GM12891 (cell line): ENCODE data around the gene THSD7B.

Source experiments
- DNase-seq: peaks from one replicate; pipeline ENCODE4 v3.0.0; 2011; ENCODE audit warnings: low spot score; ENCODE audit not compliant: insufficient read length
- FAIRE-seq: peaks from 2 replicates; lab custom pipeline; 2011; peaks lifted over from hg19 to GRCh38; lab: Jason Lieb, UNC
- PAX5 ChIP-seq: IDR thresholded peaks from 2 replicates; pipeline ENCODE4 v1.6.1; 2011; ENCODE audit warnings: low read length, moderate library complexity, mild to moderate bottlenecking; ENCODE audit not compliant: insufficient read depth, severe bottlenecking
- POLR2A ChIP-seq: IDR thresholded peaks from 2 replicates; pipeline ENCODE4 v1.6.1; 2011; ENCODE audit warnings: low read depth, low read length, control low read depth
- POLR2AphosphoS5 ChIP-seq: IDR thresholded peaks from 2 replicates; pipeline ENCODE4 v1.6.1; 2011; ENCODE audit warnings: low read depth, low read length, control low read depth
- POU2F2 ChIP-seq: IDR thresholded peaks from 2 replicates; pipeline ENCODE4 v1.6.1; 2011; ENCODE audit warnings: low read depth, mild to moderate bottlenecking, control low read depth, low read length, moderate library complexity
- SPI1 ChIP-seq: IDR thresholded peaks from 2 replicates; pipeline ENCODE4 v1.6.1; 2011; ENCODE audit warnings: low read depth, low read length, control low read depth
- TAF1 ChIP-seq: IDR thresholded peaks from 2 replicates; pipeline ENCODE4 v1.6.1; 2011; ENCODE audit warnings: low read depth, low read length, control low read depth

Gene THSD7B

DNA sequence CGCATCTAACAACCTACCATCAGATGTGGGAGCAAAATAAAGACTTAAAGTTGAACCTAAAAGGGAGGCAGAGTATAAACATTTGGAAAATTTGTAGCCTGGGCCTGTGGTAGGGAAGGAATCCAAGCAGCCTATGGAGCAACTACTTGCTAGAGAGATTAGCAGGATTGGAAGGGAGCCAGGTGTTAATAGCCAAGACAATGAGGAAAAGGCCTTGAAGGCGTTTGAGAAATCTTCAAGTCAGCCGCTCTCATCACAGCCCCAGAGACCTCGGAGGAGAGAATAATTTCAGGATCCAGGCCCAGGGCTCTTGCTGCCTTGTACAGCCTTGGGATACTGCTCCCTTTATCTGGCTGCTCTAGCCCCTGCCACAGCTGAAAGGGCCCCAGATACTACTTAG is 219.7 kb downstream of the THSD7B start:
- FAIRE-seq: no peak
- no peak for DNase-seq
- TF ChIP-seq POLR2A (no peak), POLR2AphosphoS5 (no peak), PAX5 (no peak), SPI1 (no peak), TAF1 (no peak), POU2F2 (no peak)

DNA sequence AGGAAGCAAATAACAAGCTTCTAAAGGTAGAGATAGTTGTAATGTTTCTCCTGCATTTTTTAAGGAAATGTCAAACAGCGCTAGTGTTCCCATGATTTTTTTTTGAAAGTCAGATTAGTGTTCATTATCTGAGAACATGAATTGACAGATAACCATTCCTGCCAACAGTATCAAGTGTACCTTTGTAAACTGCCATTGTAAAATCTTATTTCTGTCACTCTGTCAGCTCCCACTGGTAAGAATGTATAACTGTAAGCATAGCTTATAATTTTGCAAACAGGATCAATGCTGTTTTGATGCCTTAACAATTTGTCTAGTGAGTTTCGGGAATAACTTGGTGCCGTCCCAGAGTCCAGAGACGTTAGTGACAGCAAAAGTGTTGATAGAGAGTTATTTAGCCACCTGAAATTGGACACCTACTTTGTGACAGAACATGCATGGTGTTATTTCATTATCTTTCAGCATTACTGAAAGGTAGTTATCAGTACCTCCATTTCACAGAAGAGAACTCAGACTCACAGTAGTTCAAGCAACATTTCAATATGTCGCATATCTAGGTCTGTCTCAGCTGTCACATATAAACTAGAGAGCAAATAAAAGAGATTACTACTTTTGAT is 221.4 kb downstream of the THSD7B start:
- TF ChIP-seq TAF1 (no peak), POLR2AphosphoS5 (no peak), PAX5 (no peak), SPI1 (no peak), POLR2A (no peak), POU2F2 (no peak)
- FAIRE-seq (no peak), DNase-seq (no peak)

DNA sequence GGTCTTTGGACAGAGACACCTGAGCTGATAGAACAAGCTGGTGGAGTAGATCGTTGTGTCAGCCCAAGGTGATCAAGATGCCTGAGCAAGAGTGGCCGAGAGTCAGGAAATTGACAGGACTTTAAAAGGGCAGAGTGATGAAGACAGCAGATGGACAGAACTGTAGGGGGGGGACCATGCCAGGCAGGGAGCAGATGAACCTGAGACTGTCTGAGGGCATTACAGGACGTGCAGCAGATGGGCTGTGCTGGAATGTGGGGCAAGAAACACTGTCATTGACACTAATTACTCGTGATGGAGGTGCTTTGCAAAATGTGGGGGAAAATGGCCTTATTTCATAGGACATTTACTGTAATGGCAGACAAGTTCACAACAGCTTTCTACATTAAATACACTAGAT is 225.0 kb downstream of the THSD7B start:
- TF ChIP-seq POU2F2 (no peak), SPI1 (no peak), TAF1 (no peak), POLR2A (no peak), POLR2AphosphoS5 (no peak), PAX5 (no peak)
- DNase-seq (no peak), FAIRE-seq (no peak)

DNA sequence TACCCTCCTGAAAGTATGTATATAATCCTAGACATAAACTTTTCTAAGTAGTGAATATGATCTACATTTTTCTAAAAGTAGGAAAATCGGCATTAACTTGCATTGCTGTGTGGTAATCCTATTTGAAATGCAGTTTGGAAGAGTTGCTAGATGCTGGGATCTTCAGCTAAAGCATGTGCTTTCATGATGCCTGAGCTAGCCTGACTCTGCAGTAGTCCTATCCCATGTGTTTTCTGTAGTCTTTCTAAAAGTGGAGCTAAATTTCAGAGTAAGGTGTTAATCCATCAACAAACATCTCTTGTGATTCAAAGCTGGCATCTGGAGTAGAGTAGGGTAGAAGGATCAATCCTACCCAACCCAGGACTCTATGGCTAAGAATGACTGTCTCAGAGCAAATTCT is 229.4 kb downstream of the THSD7B start:
- TF ChIP-seq PAX5: no peak
- no peak for TF ChIP-seq POU2F2
- no peak for TF ChIP-seq TAF1
- no peak for TF ChIP-seq POLR2AphosphoS5
- no peak for TF ChIP-seq SPI1
- no peak for TF ChIP-seq POLR2A
- FAIRE-seq (no peak), DNase-seq (no peak)

DNA sequence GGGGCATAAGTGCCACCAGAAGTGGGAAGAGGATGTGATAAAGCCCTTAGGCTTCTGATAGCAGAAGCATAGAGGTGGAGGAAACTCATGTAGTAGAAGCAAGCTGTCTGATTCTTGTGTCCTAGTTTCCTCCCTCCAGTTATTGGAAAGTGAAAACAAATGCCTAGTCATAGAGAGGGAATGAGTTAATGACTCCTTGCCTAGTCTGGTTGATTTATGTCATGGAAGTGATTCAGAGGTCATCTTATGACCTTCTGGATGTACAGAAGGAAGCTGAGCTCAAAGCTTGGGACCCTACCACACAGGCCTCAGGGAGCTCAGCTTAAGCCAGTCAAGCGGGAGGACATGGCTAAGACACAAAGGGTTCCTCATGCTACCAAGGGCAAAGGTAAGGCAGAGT is 232.2 kb downstream of the THSD7B start:
- DNase-seq: no peak
- no peak for FAIRE-seq
- no peak for TF ChIP-seq POLR2A
- no peak for TF ChIP-seq SPI1
- no peak for TF ChIP-seq POLR2AphosphoS5
- no peak for TF ChIP-seq TAF1
- TF ChIP-seq POU2F2: no peak

DNA sequence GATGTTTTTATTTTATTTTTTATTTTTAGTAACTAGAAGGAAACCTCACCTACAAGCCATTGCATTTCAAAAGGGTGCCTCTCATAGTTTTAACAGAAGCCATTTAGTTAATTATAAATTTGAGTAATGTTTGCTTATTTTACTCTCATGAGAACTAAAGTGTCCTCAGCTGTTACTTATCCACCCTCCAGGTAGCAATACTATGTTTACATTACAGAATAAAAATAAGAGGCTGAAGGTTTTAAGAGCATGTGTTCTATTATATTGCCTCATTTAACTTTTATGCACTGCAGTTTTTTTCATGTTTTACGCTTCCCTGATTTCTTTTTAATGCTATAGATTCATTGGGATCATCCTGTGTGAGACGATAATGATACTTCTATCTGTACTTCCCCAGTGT is 235.5 kb downstream of the THSD7B start:
- no peak for DNase-seq
- TF ChIP-seq POLR2A (no peak), PAX5 (no peak)
- no peak for FAIRE-seq

DNA sequence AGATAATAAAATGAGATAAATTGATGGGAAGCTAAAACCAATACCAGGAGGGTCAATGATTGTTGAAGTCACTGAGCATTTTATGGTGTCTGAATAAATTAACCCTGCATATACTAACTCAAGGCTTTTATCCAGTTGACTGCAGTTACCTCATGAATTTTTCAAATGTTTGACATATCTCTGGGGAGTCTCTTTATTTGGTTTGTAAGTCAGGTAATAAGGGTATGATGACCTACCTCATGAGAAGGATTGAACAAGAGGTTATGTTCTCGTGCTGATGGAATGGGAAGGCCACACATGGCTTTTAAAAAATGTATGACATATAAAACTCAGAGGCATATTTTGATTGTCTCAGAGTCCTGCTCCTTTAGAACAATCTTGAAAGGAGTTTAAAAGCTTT is 237.6 kb downstream of the THSD7B start:
- FAIRE-seq: no peak
- DNase-seq: no peak
- no peak for TF ChIP-seq TAF1
- no peak for TF ChIP-seq POU2F2
- TF ChIP-seq POLR2AphosphoS5: no peak
- TF ChIP-seq SPI1: no peak

DNA sequence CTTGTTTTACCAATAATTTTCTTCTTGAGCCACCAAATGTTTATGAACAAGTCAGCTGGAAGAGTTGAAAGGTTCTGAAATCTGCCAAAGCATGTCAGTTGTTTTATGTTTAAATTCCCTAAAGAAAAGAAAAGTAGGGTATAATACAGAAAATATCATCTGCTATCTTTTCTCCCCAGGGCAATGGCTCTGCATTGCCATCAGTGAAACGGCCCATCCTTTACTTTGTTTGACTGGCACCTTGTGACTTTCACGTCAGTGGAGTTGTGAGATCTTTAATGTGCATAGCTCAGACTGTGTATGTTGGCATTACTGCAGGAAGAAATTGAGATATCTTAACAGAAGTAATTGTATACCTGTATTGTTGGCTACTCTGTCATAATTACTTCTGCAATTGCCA is 239.9 kb downstream of the THSD7B start:
- DNase-seq (no peak), FAIRE-seq (no peak)
- no peak for TF ChIP-seq SPI1
- TF ChIP-seq TAF1: no peak
- TF ChIP-seq POU2F2: no peak
- no peak for TF ChIP-seq PAX5
- TF ChIP-seq POLR2A: no peak
- no peak for TF ChIP-seq POLR2AphosphoS5

DNA sequence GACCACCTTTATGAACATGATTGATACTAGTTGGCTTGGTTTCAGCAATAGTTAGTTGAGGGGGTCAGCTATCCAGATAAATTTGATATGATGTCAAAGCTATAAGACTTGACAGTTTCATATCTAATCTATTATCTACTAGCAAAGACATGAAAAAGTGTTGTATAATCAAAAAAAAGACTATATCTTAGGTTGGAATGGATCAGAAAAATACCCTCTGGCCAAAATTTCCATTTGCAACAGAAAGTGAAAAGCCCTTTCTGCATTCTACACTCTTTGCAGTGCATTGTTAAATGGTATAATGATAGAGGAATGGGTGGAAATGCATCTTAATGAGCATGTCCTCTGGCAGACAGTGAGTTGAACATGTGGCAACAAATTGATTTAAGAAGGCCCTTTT is 242.6 kb downstream of the THSD7B start:
- DNase-seq (no peak), FAIRE-seq (no peak)
- TF ChIP-seq SPI1 (no peak), TAF1 (no peak), PAX5 (no peak), POLR2AphosphoS5 (no peak)

DNA sequence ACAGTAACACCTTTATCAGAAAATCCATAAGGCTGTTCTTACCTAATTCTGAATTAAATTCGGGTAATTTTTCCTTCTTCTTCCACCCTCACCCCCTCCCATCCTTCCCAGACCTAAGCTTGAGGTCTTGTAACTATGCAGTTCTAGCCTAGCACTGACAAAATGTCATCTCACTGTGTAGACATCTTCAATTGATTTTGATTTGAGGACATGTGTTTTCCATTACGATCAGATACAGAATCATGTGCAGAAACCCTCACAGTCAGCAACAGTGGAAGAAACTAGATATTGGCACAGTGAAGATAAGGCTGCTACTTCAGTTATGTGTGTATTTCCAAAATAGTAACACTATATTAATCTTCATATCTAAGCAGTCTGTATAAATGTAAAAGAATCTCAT is 244.6 kb downstream of the THSD7B start:
- FAIRE-seq: no peak
- no peak for TF ChIP-seq TAF1
- TF ChIP-seq PAX5: no peak
- no peak for TF ChIP-seq POLR2A
- no peak for TF ChIP-seq POU2F2
- no peak for TF ChIP-seq SPI1
- DNase-seq: no peak

DNA sequence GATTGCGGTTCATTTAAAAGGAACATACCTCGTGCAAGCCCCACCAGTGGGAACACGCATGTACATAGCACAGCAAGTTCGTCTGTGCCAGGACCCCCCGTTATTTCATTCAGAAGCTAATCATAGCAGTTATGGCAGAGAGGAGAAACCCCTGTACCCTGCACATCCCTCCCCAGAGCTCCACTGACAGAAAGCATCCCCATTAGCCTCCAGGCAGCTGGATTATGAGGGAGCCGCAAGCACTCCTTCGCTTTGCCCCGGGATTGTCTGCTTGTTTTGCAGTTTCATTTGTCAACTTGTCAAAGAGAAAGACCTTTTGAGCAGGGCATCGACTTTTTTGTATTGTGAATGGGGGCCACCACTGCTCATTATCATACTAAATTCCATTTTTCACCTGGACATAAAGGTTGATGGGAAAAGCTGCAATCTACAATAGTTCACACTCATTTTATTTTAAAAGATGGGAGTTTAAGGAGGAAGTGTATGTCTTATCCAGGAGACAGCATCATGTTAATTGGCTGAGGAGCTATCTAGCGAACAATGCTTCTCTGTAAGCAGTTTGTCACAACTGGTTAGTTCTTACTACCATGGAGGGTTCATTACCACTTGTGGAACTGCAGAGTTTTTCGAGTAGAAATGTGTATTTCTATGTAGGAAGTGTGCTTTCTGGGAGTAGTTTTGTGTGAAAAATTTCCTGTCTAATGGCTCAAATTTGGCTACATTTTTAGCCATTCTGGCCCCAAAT is 255.3 kb downstream of the THSD7B start:
- FAIRE-seq (no peak), DNase-seq (no peak)
- TF ChIP-seq POLR2AphosphoS5: no peak
- no peak for TF ChIP-seq PAX5
- TF ChIP-seq TAF1: no peak
- TF ChIP-seq SPI1: no peak
- no peak for TF ChIP-seq POLR2A
- TF ChIP-seq POU2F2: no peak
